Esophagus mucosa (tissue), 1 donor: ENCODE data around the gene MRPS7. TPM values are rescaled to one million over a fixed set of nuclear protein-coding genes. Genes with fewer than 3 reads are reported as not detected.

Source experiments
- ATAC-seq: fragments of 200-7000 bp; cut with Tn5 transposase; one replicate; pipeline ENCODE4 v1.9.1; 2020
- total RNA-seq: library from RNA; stranded (reverse); gene quantifications from one replicate; pipeline ENCODE4 v1.2.4, GENCODE V29; 2023
- donor health status: DM: yes; HTN: yes; CAD: no.

The MRPS7 gene
- total RNA-seq, 1 donor from 2014 or later = 59.1 TPM

DNA sequence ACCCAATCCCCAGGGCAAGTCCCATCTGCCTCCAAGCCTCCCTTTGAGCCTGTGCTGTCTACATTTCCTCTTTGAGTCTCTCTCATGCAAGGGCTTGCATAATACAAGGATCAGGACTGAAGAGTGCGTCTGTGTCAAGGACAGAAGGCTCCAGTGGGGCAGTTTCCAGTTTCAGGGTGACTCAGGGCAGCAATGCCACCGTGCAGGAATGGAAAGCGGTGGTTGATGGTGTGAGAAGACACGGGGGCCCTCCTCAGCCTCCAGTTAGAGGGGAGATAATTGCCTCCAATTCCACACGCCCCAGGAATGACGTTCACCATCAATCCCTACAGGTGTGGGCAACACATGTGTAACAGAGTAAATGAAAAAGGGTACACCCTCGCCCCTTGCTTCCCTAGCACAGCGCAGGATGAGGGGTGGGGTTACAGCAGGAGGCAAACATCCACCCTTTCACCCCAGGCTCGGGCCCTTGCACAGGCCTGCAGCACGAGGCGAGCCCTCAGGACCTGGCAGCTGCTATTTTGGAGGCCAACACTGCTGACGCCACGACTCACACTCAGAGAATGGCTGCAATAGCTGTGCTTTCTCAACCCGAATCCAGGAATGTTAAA lies 52.4 kb downstream of the MRPS7 start:
- peak; percentile 56 for ATAC-seq

DNA sequence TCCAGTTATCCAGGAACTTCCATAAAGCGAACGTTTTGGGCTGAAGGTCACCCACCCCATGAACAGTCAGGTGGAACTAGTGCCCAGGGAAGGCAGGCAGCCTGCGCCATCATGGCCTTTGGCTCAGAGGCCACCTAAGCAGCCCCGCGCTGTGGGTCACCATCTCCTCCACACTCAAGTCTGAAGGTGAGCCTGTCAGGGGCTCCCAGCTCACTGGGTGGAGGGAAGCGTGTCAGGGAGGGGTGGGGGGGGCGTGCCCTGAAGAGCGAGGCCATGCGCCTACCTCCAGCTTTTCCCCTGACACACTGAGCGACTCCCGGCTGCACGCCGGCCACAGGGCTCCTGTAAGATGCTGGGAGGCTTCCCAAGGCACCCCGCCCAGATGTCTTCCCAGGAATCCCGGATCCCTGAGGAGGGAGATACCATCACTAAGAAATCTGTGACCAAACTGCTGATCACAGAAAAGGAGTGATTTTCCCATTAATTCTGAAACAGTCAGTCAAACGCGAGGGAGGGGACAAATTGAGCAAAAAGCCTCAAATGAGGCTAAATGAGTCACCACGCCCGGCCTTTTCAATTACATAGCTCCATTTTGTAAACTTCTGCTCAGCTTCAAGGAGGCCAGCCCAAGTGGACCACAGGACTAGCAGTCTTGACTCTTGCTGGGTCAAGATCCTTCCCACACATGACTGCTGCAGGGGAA lies 54.0 kb downstream of the MRPS7 start:
- no peak for ATAC-seq

Other genes starting within 250 kb of the MRPS7 start
- gene MRPL58, start 249.2 kb upstream of the MRPS7 start, total RNA-seq = 47.8 TPM
- 314 TPM for gene ATP5PD, start 214.9 kb upstream of the MRPS7 start, total RNA-seq
- 13.2 TPM for gene KCTD2, start 214.7 kb upstream of the MRPS7 start, total RNA-seq
- gene SLC16A5, start 173.9 kb upstream of the MRPS7 start, total RNA-seq = 13.9 TPM
- 6.3 TPM for gene ARMC7, start 151.9 kb upstream of the MRPS7 start, total RNA-seq
- 66.6 TPM for gene NT5C, start 130.1 kb upstream of the MRPS7 start, total RNA-seq
- gene JPT1, start 107.4 kb upstream of the MRPS7 start, total RNA-seq = 328 TPM
- 317 TPM for gene SUMO2, start 78.9 kb upstream of the MRPS7 start, total RNA-seq
- gene NUP85, start 56.2 kb upstream of the MRPS7 start, total RNA-seq = 43.0 TPM
- 20.6 TPM for gene GGA3, start 273 bp upstream of the MRPS7 start, total RNA-seq
- 18.4 TPM for gene MIF4GD, start 9.4 kb downstream of the MRPS7 start, total RNA-seq
- gene SLC25A19, start 27.6 kb downstream of the MRPS7 start, total RNA-seq = 9.2 TPM
- gene GRB2, start 143.8 kb downstream of the MRPS7 start, total RNA-seq = 64.4 TPM
- gene TMEM94, start 194.8 kb downstream of the MRPS7 start, total RNA-seq = 36.2 TPM